GM06990 (cell line): ENCODE data around the gene MNX1.
A peak's percentile ranks its signal among the peaks of the same experiment; 100 is the strongest.

Experiments
- DNase-seq: peaks from one replicate; pipeline ENCODE4 v3.0.0-alpha.2; 2011; ENCODE audit not compliant: insufficient read length; ENCODE audit errors: extremely low read depth
- H3K27me3 ChIP-seq: replicated peaks from 2 replicates; pipeline ENCODE4 v1.6.0; 2011; ENCODE audit warnings: low read length; ENCODE audit not compliant: control insufficient read depth, insufficient read depth
- H3K36me3 ChIP-seq: 2 replicates; pipeline ENCODE4 v1.5.1; 2011; ENCODE audit warnings: low read length; ENCODE audit not compliant: control insufficient read depth, insufficient read depth
- H3K4me3 ChIP-seq: replicated peaks from 2 replicates; pipeline ENCODE4 v1.5.1; 2011; ENCODE audit warnings: low read depth, mild to moderate bottlenecking, control low read depth, low read length
- CTCF ChIP-seq: IDR thresholded peaks from 2 replicates; pipeline ENCODE4 v1.5.1; 2011; ENCODE audit warnings: low read length, control low read depth, mild to moderate bottlenecking, inconsistent platforms; ENCODE audit not compliant: insufficient read depth, poor library complexity, severe bottlenecking

MNX1 gene

GRCh38 chr7:157016024-157016351, 5.5 kb upstream of the MNX1 start:
- DNase-seq = no peak
- TF ChIP-seq CTCF = no peak
- H3K4me3 ChIP-seq = peak overlapping the region; percentile 25
- no peaks in the 10 kb centered on the region for H3K36me3 ChIP-seq
- H3K27me3 ChIP-seq = no peaks in the 10 kb centered on the region; the same call in 1 of the 2 replicates

GRCh38 chr7:157014635-157015555, 4.4 kb upstream of the MNX1 start:
- H3K4me3 ChIP-seq = no peak overlapping the region
- no peak for DNase-seq
- no peak for TF ChIP-seq CTCF
- H3K36me3 ChIP-seq = no peaks in the 10 kb centered on the region
- no peaks in the 10 kb centered on the region; the same call in 1 of the 2 replicates for H3K27me3 ChIP-seq

- no peak for TF ChIP-seq CTCF
- Histone ChIP-seq H3K4me3 (no peak overlapping the region), H3K36me3 (no peaks in the 10 kb centered on the region), H3K27me3 (no peaks in the 10 kb centered on the region; the same call in 1 of the 2 replicates)
- no peak for DNase-seq
Measured at GRCh38 chr7:157013602-157014549, 3.4 kb upstream of the MNX1 start.

- Histone ChIP-seq H3K27me3 (no peaks in the 10 kb centered on the region; the same call in 1 of the 2 replicates), H3K4me3 (no peak overlapping the region), H3K36me3 (no peaks in the 10 kb centered on the region)
- no peak for DNase-seq
- no peak for TF ChIP-seq CTCF
Measured at GRCh38 chr7:157013101-157013500, 2.6 kb upstream of the MNX1 start.

GRCh38 chr7:157012113-157012547, 1.7 kb upstream of the MNX1 start:
- Histone ChIP-seq H3K36me3 (no peaks in the 10 kb centered on the region), H3K4me3 (no peak overlapping the region), H3K27me3 (no peaks in the 10 kb centered on the region; the same call in 1 of the 2 replicates)
- DNase-seq = no peak
- TF ChIP-seq CTCF = no peak
